ENCODE data around the gene PLPP4. TPM values are rescaled to one million over a fixed set of nuclear protein-coding genes. Genes with fewer than 3 reads are reported as not detected.

PLPP4 gene
- total RNA-seq, 1 donor from 2014 or later: not detected

DNA sequence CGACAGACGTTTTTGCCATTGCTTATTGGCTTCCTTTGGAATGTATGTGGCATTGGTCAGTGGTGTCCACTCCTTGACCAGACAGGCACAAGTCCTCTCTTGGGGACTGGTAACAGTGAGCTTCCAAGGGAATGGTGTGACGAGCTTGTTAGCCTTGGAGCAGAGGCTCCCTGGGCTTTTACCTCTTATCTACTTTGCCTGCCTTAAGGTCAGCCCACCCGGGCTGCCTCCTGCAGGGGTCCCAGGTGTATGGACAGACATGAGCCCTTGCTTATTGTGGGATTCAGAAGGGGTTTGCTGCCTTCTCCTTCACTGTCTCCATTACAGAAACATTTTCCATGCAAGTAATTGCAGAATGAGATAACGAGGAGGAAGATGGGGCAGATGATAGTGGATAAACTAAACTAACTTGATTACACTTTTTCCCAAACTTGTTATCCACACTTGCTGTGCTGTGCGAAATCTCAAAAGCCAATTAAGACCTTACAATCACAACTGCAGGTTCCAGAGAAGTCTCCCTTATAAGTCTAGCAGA, 29.7 kb downstream of the PLPP4 start:
- no peak for DNase-seq (ENCODE audit: low spot score in 2 of 2)
- TF ChIP-seq, protein P1, sequence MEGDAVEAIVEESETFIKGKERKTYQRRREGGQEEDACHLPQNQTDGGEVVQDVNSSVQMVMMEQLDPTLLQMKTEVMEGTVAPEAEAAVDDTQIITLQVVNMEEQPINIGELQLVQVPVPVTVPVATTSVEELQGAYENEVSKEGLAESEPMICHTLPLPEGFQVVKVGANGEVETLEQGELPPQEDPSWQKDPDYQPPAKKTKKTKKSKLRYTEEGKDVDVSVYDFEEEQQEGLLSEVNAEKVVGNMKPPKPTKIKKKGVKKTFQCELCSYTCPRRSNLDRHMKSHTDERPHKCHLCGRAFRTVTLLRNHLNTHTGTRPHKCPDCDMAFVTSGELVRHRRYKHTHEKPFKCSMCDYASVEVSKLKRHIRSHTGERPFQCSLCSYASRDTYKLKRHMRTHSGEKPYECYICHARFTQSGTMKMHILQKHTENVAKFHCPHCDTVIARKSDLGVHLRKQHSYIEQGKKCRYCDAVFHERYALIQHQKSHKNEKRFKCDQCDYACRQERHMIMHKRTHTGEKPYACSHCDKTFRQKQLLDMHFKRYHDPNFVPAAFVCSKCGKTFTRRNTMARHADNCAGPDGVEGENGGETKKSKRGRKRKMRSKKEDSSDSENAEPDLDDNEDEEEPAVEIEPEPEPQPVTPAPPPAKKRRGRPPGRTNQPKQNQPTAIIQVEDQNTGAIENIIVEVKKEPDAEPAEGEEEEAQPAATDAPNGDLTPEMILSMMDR (IDR thresholded peaks at IDR 0.05): no peak
- no peaks in the 10 kb centered on the region for H3K27me3 ChIP-seq
- no peaks in the 10 kb centered on the region for H3K4me1 ChIP-seq
- H3K9me3 ChIP-seq: no peaks in the 10 kb centered on the region
- no peaks in the 10 kb centered on the region for H3K36me3 ChIP-seq
- no peak overlapping the region for H3K27ac ChIP-seq
- intact Hi-C loops (cut with DNase I): no loop called here
- H3K4me3 ChIP-seq: no peak overlapping the region

DNA sequence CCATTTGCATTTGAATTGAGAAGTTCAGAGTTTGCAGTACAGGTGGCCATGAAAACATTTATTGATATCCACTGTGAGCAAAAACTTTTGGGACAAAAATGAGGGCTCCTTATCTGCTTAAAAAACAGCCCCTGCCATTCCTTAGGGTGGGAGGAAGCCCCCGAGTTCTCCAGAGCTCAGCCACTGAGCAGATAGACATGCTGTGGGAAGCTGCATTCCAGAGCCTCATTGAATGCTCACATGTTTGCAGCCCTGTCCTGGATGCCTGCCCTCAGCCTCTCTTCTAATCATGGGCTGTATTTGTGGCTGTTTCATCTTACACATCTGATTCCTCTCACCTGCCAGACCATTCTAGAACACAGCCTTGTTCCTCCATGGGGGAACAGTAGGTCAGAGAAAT, 33.3 kb downstream of the PLPP4 start:
- Histone ChIP-seq H3K36me3 (no peaks in the 10 kb centered on the region), H3K27me3 (no peaks in the 10 kb centered on the region), H3K9me3 (no peaks in the 10 kb centered on the region), H3K4me3 (no peak overlapping the region), H3K4me1 (no peaks in the 10 kb centered on the region), H3K27ac (no peak overlapping the region)
- TF ChIP-seq, protein P1 (IDR thresholded peaks at IDR 0.05): no peak
- intact Hi-C loops (cut with DNase I): no loop called here
- DNase-seq (ENCODE audit: low spot score in 2 of 2): no peak

DNA sequence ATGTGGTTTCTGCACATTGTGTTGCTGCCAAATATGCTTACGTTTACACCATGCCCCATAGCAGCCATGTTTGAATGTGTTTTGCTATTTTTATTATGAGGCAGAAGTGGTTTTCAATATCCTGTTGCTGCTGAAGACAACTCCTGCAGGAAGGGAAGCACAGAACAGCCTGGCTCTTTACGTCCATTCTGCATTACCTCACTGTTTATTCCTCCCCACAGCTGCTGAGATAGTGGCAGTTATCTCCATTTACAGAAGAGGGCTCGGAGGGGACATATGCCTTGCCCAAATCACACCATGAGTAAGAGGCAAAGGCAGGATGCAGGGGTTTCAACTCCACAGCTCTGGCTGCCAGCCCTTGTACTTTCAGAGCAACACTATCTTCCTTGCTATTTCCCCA, 35.3 kb downstream of the PLPP4 start:
- TF ChIP-seq, protein P1 (IDR thresholded peaks at IDR 0.05): no peak
- H3K27me3 ChIP-seq: no peaks in the 10 kb centered on the region
- intact Hi-C loops (cut with DNase I): no loop called here
- no peak for DNase-seq (ENCODE audit: low spot score in 2 of 2)
- no peaks in the 10 kb centered on the region for H3K9me3 ChIP-seq
- H3K36me3 ChIP-seq: no peaks in the 10 kb centered on the region
- H3K27ac ChIP-seq: no peak overlapping the region
- H3K4me1 ChIP-seq: no peaks in the 10 kb centered on the region
- no peak overlapping the region for H3K4me3 ChIP-seq

DNA sequence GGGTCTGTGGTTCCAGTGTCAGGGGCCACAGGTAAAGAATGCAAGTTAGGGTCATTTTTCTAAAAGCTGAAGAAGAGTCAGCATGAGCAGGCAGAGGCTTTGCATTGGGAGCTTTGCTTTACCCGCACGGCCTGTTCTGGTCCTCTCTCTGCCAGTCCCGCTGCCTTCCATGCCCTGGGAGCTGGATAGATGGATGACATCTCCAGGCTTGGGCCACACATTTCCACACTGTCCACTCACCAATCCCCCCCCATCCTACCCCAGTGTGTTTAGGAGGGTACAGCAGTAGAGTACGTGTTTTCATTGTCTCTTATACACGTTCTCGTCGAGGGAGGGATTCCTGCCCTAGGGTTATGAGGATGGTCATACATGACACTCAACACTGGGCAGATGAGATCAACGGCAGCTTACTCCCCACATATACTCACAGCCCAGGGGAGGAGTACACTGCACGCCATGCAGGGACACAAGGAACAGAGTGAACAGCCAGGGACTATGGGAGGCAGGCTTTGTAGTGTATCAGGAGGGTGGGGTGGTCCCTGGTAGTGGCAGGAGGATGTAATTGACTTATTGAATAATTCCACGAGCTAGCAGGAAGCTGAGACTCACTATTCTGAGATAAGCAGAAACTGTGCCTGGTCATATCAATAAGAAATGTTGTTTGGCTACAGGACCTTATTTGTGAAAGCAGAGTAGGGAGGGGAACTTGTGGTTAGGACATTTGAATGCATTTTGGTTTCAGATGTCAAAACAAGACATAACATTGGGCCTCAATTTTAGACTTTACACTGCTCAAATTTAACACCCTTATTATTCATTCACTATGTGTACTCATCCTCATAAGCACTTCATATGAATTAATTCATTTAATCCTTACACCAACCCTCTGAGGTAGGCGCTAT, 36.6 kb downstream of the PLPP4 start:
- no peak for DNase-seq (ENCODE audit: low spot score in 2 of 2)

DNA sequence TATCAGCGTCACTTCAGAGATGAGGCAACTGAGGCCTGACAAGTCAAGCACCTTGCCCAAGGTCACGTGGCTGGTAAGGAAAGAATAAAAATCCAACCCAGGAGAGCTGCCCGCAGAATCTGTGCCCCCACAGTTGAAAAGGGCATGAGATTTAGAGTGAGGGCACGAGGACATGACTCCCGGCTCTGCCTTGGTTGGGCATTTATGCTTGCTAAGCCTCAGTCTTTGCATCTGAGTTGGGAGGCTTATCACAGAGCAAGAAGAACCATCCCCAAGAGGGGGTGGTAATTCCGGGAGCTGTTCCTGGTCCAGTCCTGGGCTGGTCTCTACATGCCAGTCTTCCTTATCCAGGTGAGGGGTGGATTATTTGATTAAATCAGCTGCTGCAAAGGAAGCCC, 37.3 kb downstream of the PLPP4 start:
- intact Hi-C loops (cut with DNase I): no loop called here
- H3K4me1 ChIP-seq: no peaks in the 10 kb centered on the region
- DNase-seq (ENCODE audit: low spot score in 2 of 2): no peak
- H3K36me3 ChIP-seq: no peaks in the 10 kb centered on the region
- H3K9me3 ChIP-seq: no peaks in the 10 kb centered on the region
- no peaks in the 10 kb centered on the region for H3K27me3 ChIP-seq
- H3K27ac ChIP-seq: no peak overlapping the region
- no peak overlapping the region for H3K4me3 ChIP-seq
- TF ChIP-seq, protein P1 (IDR thresholded peaks at IDR 0.05): no peak

More for the DNA sequence above, 36.6 kb downstream of the PLPP4 start:
- Histone ChIP-seq H3K4me1 (no peaks in the 10 kb centered on the region), H3K27me3 (no peaks in the 10 kb centered on the region), H3K4me3 (no peak overlapping the region), H3K9me3 (no peaks in the 10 kb centered on the region), H3K36me3 (no peaks in the 10 kb centered on the region), H3K27ac (no peak overlapping the region)
- intact Hi-C loops (cut with DNase I): no loop called here
- TF ChIP-seq, protein P1 (IDR thresholded peaks at IDR 0.05): no peak
